HepG2 (cell line): Measurements from ENCODE around the gene DOK4. TPM values are rescaled to one million over a fixed set of nuclear protein-coding genes. Genes with fewer than 3 reads are reported as not detected.

Experiments used
- ATAC-seq: fragments of 200-7000 bp; cut with Tn5 transposase; 3 replicates; pipeline ENCODE4 v1.9.1; 2020; ENCODE audit warnings: mild to moderate bottlenecking, moderate library complexity
- BruUV-seq: library from RNA; stranded (reverse); fragments of 400-500 nt; replicated peaks from 2 replicates; lab custom pipeline; 2021; lab: Mats Ljungman, UMichigan
- CTCF ChIA-PET: fragments of 300-600 bp; formaldehyde crosslinking; extraction: SDS; loops from one replicate; lab custom pipeline; 2021; ENCODE audit warnings: low total read pairs, inconsistent platforms, low intra/inter-chr PET ratio; lab: Yijun Ruan, JAX
- POLR2A ChIA-PET: fragments of 350-600 bp; sonication (Branson Sonifier 250); formaldehyde crosslinking; loops from one replicate; lab custom pipeline; 2020; ENCODE audit warnings: antibody characterized with exemption, inconsistent platforms; lab: Yijun Ruan, JAX
- DNase-seq: peaks from one replicate; pipeline ENCODE4 v3.0.0-alpha.2; 2015; ENCODE audit warnings: low spot score
- FAIRE-seq: peaks from 3 replicates; lab custom pipeline; 2011; peaks lifted over from hg19 to GRCh38; lab: Jason Lieb, UNC
- H2AFZ ChIP-seq: one replicate; pipeline ENCODE4 v1.6.1; 2011; ENCODE audit warnings: low read length, inconsistent platforms
- H3K27ac ChIP-seq: fragments of 300-600 bp; 3 replicates; pipeline ENCODE4 v1.8.0; 2011; ENCODE audit warnings: mixed run types, mild to moderate bottlenecking, mixed read lengths, low read length, inconsistent platforms; ENCODE audit not compliant: insufficient read depth; ENCODE audit errors: extremely low read length
- H3K27me3 ChIP-seq, 2 experiments: fragments of 200-600 bp in 1 of 2; 2 replicates in 1 of 2; 3 replicates in 1 of 2; pipeline versions ENCODE4 v1.6.0 to v1.8.0; 2011; ENCODE audit warnings: low read length in 2 of 2, mild to moderate bottlenecking in 2 of 2, moderate library complexity in 2 of 2, inconsistent platforms in 1 of 2; ENCODE audit not compliant: insufficient read depth in 2 of 2, control insufficient read depth in 1 of 2
- H3K36me3 ChIP-seq, 2 experiments: fragments of 200-600 bp in 1 of 2; replicated peaks in 1 of 2; 2 replicates in 1 of 2; 3 replicates in 1 of 2; pipeline versions ENCODE4 v1.5.1 to v1.8.0; 2011; ENCODE audit warnings: low read length in 2 of 2, inconsistent platforms in 1 of 2; ENCODE audit not compliant: insufficient read depth in 2 of 2, control insufficient read depth in 1 of 2
- H3K4me1 ChIP-seq: 2 replicates; pipeline ENCODE4 v1.5.1; 2012; ENCODE audit warnings: low read length, inconsistent platforms; ENCODE audit not compliant: insufficient read depth
- H3K4me2 ChIP-seq: 2 replicates; pipeline ENCODE4 v1.6.0; 2011; ENCODE audit warnings: low read depth, low read length, inconsistent platforms
- H3K4me3 ChIP-seq, 3 experiments: fragments of 200-600 bp in 1 of 3; sonication (generic), shearing (Covaris generic) in 1 of 3; replicated peaks in 1 of 3; 2 replicates each; pipeline ENCODE4 v1.5.1; 2011 to 2016; ENCODE audit warnings: low read length in 3 of 3, inconsistent platforms in 2 of 3, low read depth in 2 of 3, mild to moderate bottlenecking in 2 of 3, control low read depth in 1 of 3, mixed read lengths in 1 of 3; ENCODE audit not compliant: insufficient read depth in 1 of 3
- H3K79me2 ChIP-seq: one replicate; pipeline ENCODE4 v1.6.1; 2011; ENCODE audit warnings: low read length, inconsistent platforms; ENCODE audit not compliant: insufficient read depth
- H3K9ac ChIP-seq: 2 replicates; pipeline ENCODE4 v1.6.0; 2011; ENCODE audit warnings: mild to moderate bottlenecking, low read depth, low read length, inconsistent platforms; ENCODE audit not compliant: insufficient read depth
- H3K9me3 ChIP-seq: 2 replicates; pipeline ENCODE4 v1.5.1; 2012; ENCODE audit warnings: mild to moderate bottlenecking, low read length
- H4K20me1 ChIP-seq: 2 replicates; pipeline ENCODE4 v1.6.0; 2011; ENCODE audit warnings: inconsistent platforms, mild to moderate bottlenecking, low read length, moderate library complexity; ENCODE audit not compliant: insufficient read depth
- AGO1 ChIP-seq: fragments of 200-400 bp; formaldehyde crosslinking; IDR thresholded peaks from 2 replicates; pipeline ENCODE4 v1.6.1; 2017; ENCODE audit warnings: mild to moderate bottlenecking, low read depth, low read length, moderate library complexity; ENCODE audit not compliant: poor library complexity, severe bottlenecking
- ATF7-NPFF ChIP-seq: sonication (generic); formaldehyde crosslinking; IDR thresholded peaks from 2 replicates; pipeline ENCODE4 v1.8.1; 2023; ENCODE audit warnings: mild to moderate bottlenecking, low read depth, missing genetic modification reagents, moderate library complexity
- KMT2B ChIP-seq: IDR thresholded peaks from 2 replicates; pipeline ENCODE4 v1.6.1; 2016; ENCODE audit warnings: missing genetic modification reagents, missing compliant biosample characterization
- MTA1 ChIP-seq: sonication (generic); formaldehyde crosslinking; IDR thresholded peaks from 2 replicates; pipeline ENCODE4 v1.4.0; 2020; ENCODE audit warnings: missing genetic modification reagents, mild to moderate bottlenecking, borderline replicate concordance
- PAWR ChIP-seq: sonication (generic); formaldehyde crosslinking; IDR thresholded peaks from 2 replicates; pipeline ENCODE4 v1.4.0; 2020; ENCODE audit warnings: missing genetic modification reagents, mild to moderate bottlenecking, borderline replicate concordance
- PHF8 ChIP-seq: sonication (generic); formaldehyde crosslinking; IDR thresholded peaks from 2 replicates; pipeline ENCODE4 v1.5.0; 2020; ENCODE audit warnings: missing genetic modification reagents
- POLR2A ChIP-seq, 2 experiments: IDR thresholded peaks; 2 replicates each; pipeline ENCODE4 v1.6.1; 2011; ENCODE audit warnings: low read depth in 2 of 2, low read length in 2 of 2, mild to moderate bottlenecking in 1 of 2, moderate library complexity in 1 of 2; ENCODE audit not compliant: insufficient read depth in 1 of 2
- RNF2 ChIP-seq: fragments of 450-650 bp; conservative IDR thresholded peaks from 2 replicates; pipeline ENCODE4 v1.6.1; 2016; ENCODE audit warnings: low read depth
- UBTF ChIP-seq: sonication (generic); formaldehyde crosslinking; IDR thresholded peaks from 2 replicates; pipeline ENCODE4 v1.4.0; 2020; ENCODE audit warnings: mild to moderate bottlenecking, missing genetic modification reagents
- WIZ ChIP-seq: sonication (generic); formaldehyde crosslinking; IDR thresholded peaks from 2 replicates; pipeline ENCODE4 v1.5.1; 2020; ENCODE audit warnings: mild to moderate bottlenecking, missing genetic modification reagents
- ZBTB38 ChIP-seq: sonication (generic); formaldehyde crosslinking; IDR thresholded peaks from 2 replicates; pipeline ENCODE4 v1.5.1; 2020; ENCODE audit warnings: mild to moderate bottlenecking, missing genetic modification reagents
- ZFP36 ChIP-seq: fragments of 150-350 bp; IDR thresholded peaks from 2 replicates; pipeline ENCODE4 v1.6.1; 2018; ENCODE audit warnings: borderline replicate concordance, low read length, low read depth; ENCODE audit not compliant: partially characterized antibody
- ZNF263 ChIP-seq: sonication (generic); formaldehyde crosslinking; IDR thresholded peaks from 2 replicates; pipeline ENCODE4 v1.4.0; 2020; ENCODE audit warnings: missing genetic modification reagents
- ZNF501 ChIP-seq: sonication (generic); formaldehyde crosslinking; IDR thresholded peaks from 2 replicates; pipeline ENCODE4 v1.5.1; 2020; ENCODE audit warnings: mild to moderate bottlenecking, moderate library complexity, missing genetic modification reagents
- ZNF550 ChIP-seq: sonication (generic); formaldehyde crosslinking; IDR thresholded peaks from 2 replicates; pipeline ENCODE4 v1.4.0; 2020; ENCODE audit warnings: mild to moderate bottlenecking, missing genetic modification reagents, borderline replicate concordance
- WGBS: methylation state at CpG from one replicate; pipeline ENCODE4 v1.1.6; 2017; ENCODE audit warnings: low lambda C conversion rate; 5-methylcytosine and 5-hydroxymethylcytosine counted together
- in situ Hi-C: cut with HindIII; loops from 2 replicates; pipeline ENCODE4 v1.10.0; 2017; ENCODE audit warnings: low pct_unique_long_range_greater_than_20kb; ENCODE audit not compliant: extremely low pct_ligation_motif_present
- intact Hi-C: fragments of 100-400 bp; cut with micrococcal nuclease; formaldehyde crosslinking; loops from one replicate; pipeline ENCODE4 v1.10.0; 2022; ENCODE audit not compliant: unreplicated experiment
- polyA plus RNA-seq, 8 experiments: library from polyadenylated mRNA; depleted of rRNA in 3 of 8; stranded (reverse) in 7 of 8; unstranded in 1 of 8; fragments of >200 nt; fragmentation: Illumina TruSeq in 4 of 8; extraction: Trizol in 4 of 8; gene quantifications; 2 replicates each; pipeline versions ENCODE4 v1.2.1 to v1.2.3, GENCODE V29; 2011 to 2016; ENCODE audit warnings: low read depth in 4 of 8, missing spikeins in 1 of 8, mixed read lengths in 1 of 8; ENCODE audit not compliant: insufficient read depth in 1 of 8
- total RNA-seq, 5 experiments: library from RNA; depleted of rRNA; stranded (reverse); fragments of >200 nt; fragmentation: Illumina TruSeq; extraction: Trizol; gene quantifications; 2 replicates each; pipeline ENCODE4 v1.2.3, GENCODE V29; 2016; ENCODE audit warnings: low read depth in 1 of 5

DOK4 gene
- total and polyA plus RNA-seq, 2 of the 13 experiments (the other 11 are each of a cell fraction or from before 2014, with no cell fraction given): 52.7 to 70.0 TPM

- peak; percentile 79 for TF ChIP-seq ZFP36
- TF ChIP-seq PAWR (CRISPR knock-in tag): no peak
- TF ChIP-seq ZNF550 (CRISPR knock-in tag): no peak
- TF ChIP-seq MTA1: no peak
- TF ChIP-seq ZNF501 (CRISPR knock-in tag): 0 out of 2 replicates have a peak, but pooled peaks have one; percentile 7
- intact Hi-C loops: no loop called here
- H3K9ac ChIP-seq: peak overlapping the region; percentile 88; the same call in 1 of the 2 replicates
- WGBS: 94% methylated on average over 8 of the region's 8 CpGs
- peak overlapping the region; percentile 94 for H3K4me2 ChIP-seq
- FAIRE-seq (no peak), ATAC-seq (no peak), DNase-seq (no peak)
- peak overlapping the region in 1 of 3 experiments; percentile 96; a peak in 2 of 6 replicates for H3K4me3 ChIP-seq
- in situ Hi-C loops: no loop called here
- H2AFZ ChIP-seq: no peak overlapping the region
- CTCF ChIA-PET: no interaction called here
- H3K27me3 ChIP-seq: peaks cover 0 to 6% of the 10 kb centered on the region in 2 experiments; a peak in 1 of 5 replicates
- H3K27ac ChIP-seq: no peak overlapping the region
- H3K79me2 ChIP-seq: peaks cover 31% of the 10 kb centered on the region
- POLR2A ChIA-PET: interaction anchor here (0.5 to 1.3 kb wide), 3 partner anchors 13 to 137 kb away, joined by 3 read pairs; no protein-coding TSS in a partner anchor
- no peaks in the 10 kb centered on the region for H3K36me3 ChIP-seq
- no TSS peak for BruUV-seq
- H3K4me1 ChIP-seq: peaks cover 81% of the 10 kb centered on the region
- no peaks in the 10 kb centered on the region for H3K9me3 ChIP-seq
- H4K20me1 ChIP-seq: no peaks in the 10 kb centered on the region
Measured at GRCh38 chr16:57484515-57485005, 1.7 kb downstream of the DOK4 start.

DNA sequence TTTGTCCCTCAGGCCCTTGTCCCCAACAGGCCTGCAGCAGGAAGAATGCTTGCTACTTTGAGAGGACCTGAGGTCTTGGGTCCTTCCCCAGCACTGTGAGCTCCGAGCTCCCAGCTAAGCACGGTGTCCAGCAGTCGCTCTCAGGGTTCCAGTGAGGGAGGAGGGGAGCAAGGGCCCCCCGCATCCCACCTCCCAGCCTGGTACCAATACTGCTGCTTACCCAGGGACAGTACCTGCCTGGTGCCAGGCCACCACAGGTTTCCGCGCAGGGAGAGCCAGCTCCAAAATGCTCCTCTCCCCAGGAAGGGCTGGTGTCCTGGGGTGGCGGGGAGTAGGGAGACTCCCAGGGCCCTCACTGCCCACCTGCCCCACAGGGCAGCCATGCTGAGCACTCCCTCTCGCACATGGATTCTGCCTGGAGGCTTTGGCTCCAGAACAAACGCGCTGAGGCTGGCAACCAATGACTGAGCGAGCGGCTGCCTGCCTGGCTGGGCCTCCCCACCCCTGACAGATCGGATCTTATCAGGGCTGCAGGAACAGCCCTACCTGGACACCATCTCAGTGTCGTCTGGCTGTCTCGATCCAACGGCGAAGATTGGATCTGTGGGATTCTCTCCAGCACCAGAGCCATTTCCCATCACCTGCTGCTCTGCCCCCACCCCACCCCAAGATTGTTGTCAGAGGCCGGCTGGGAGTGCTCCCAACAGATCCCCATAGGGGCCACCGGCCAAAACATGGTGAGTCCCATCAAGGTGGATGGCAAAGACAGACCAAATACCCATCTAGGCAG lies 2.4 kb downstream of the DOK4 start:
- H3K79me2 ChIP-seq: peaks cover 36% of the 10 kb centered on the region
- H3K4me3 ChIP-seq: peak overlapping the region in 2 of 3 experiments; percentile 1 to 49; a peak in 1 of 6 replicates
- H4K20me1 ChIP-seq: no peaks in the 10 kb centered on the region
- in situ Hi-C loops: no loop called here
- intact Hi-C loops: no loop called here
- H3K9ac ChIP-seq: peak overlapping the region; percentile 40
- peak overlapping the region; percentile 94 for H3K4me2 ChIP-seq
- POLR2A ChIA-PET: interaction anchor here (0.5 to 5.6 kb wide), 14 partner anchors 11 to 140 kb away, joined by 3 to 147 read pairs (median 4); partner anchors contain the start of genes CIAPIN1, COQ9, CX3CL1 and POLR2C
- peaks cover 0 to 6% of the 10 kb centered on the region in 2 experiments; a peak in 1 of 5 replicates for H3K27me3 ChIP-seq
- FAIRE-seq (no peak), ATAC-seq (no peak), DNase-seq (no peak)
- no TSS peak for BruUV-seq
- H3K36me3 ChIP-seq: no peaks in the 10 kb centered on the region
- no peaks in the 10 kb centered on the region for H3K9me3 ChIP-seq
- peaks cover 84% of the 10 kb centered on the region for H3K4me1 ChIP-seq
- peak overlapping the region; percentile 69 for H3K27ac ChIP-seq
- no peak overlapping the region for H2AFZ ChIP-seq
- WGBS: 79% methylated on average over 12 of the region's 19 CpGs
- CTCF ChIA-PET: no interaction called here
- TF ChIP-seq POLR2A (IDR thresholded peaks at IDR 0.05; ENCODE audit: insufficient read depth in 1 of 2, low read depth in 2 of 2, low read length in 2 of 2): peak in 1 of 2 experiments; percentile 22; a peak in 1 of 4 replicates
- TF ChIP-seq ZNF263 (CRISPR knock-in tag): peak; percentile 93
- TF ChIP-seq RNF2: no peak
- TF ChIP-seq WIZ (CRISPR knock-in tag): no peak
- TF ChIP-seq UBTF: no peak; the same call in none of the 2 replicates
- peak; percentile 29 for TF ChIP-seq AGO1
- TF ChIP-seq PHF8 (CRISPR knock-in tag): no peak; the same call in 1 of the 2 replicates
- peak; percentile 98 for TF ChIP-seq ZBTB38 (CRISPR knock-in tag)
- TF ChIP-seq KMT2B (CRISPR knock-in tag): no peak
- no peak for TF ChIP-seq ATF7-NPFF (CRISPR knock-in tag)
